Kidney epithelial cell (primary cell): ENCODE measurements around the gene IKZF5. TPM values are rescaled to one million over a fixed set of nuclear protein-coding genes. Genes with fewer than 3 reads are reported as not detected.

Source experiments
- DNase-seq: peaks from one replicate; pipeline ENCODE4 v3.0.0-alpha.2; 2010; ENCODE audit warnings: low read depth
- H3K27me3 ChIP-seq: 2 replicates; pipeline ENCODE4 v1.6.0; 2011; ENCODE audit warnings: low read length; ENCODE audit not compliant: control insufficient read depth, insufficient read depth
- H3K36me3 ChIP-seq: 2 replicates; pipeline ENCODE4 v1.5.1; 2011; ENCODE audit warnings: low read length; ENCODE audit not compliant: control insufficient read depth, insufficient read depth
- H3K4me3 ChIP-seq: 2 replicates; pipeline ENCODE4 v1.5.1; 2011; ENCODE audit warnings: low read depth, mild to moderate bottlenecking, control low read depth, low read length
- CTCF ChIP-seq: IDR thresholded peaks from 2 replicates; pipeline ENCODE4 v1.5.1; 2011; ENCODE audit warnings: mild to moderate bottlenecking, moderate library complexity, low read length, control low read depth, inconsistent platforms; ENCODE audit not compliant: insufficient read depth, poor library complexity, severe bottlenecking
- total RNA-seq: library from RNA; depleted of rRNA; stranded (reverse); fragments of >200 nt; gene quantifications from 2 replicates; pipeline ENCODE4 v1.2.3, GENCODE V29; 2015

Gene IKZF5
- 3.0 and 5.3 TPM in 2 replicates for total RNA-seq

- Histone ChIP-seq H3K4me3 (peak within 1 kb of the TSS; percentile 84), H3K36me3 (no peaks in the 10 kb centered on the region), H3K27me3 (no peaks in the 10 kb centered on the region)
- TF ChIP-seq CTCF: no peak
- peak; percentile 84 for DNase-seq
Measured at GRCh38 chr10:123008355-123009104, at the start of gene IKZF5, which contains the start of gene ACADSB. IKZF5 (minus strand) TSS chr10:123008795; CDS start chr10:122998625, 10,170 bp downstream. ACADSB (plus strand) TSS chr10:123009006; CDS start chr10:123009030, 24 bp downstream.

GRCh38 chr10:123057968-123058367 is 49.4 kb upstream of the IKZF5 start:
- Histone ChIP-seq H3K4me3 (no peak overlapping the region), H3K27me3 (no peaks in the 10 kb centered on the region), H3K36me3 (no peaks in the 10 kb centered on the region)
- no peak for DNase-seq
- no peak for TF ChIP-seq CTCF

- DNase-seq: no peak
- Histone ChIP-seq H3K36me3 (no peaks in the 10 kb centered on the region), H3K4me3 (no peak overlapping the region), H3K27me3 (no peaks in the 10 kb centered on the region)
- no peak for TF ChIP-seq CTCF
Measured at GRCh38 chr10:123045961-123046731, 37.6 kb upstream of the IKZF5 start.

GRCh38 chr10:123044391-123044790 is 35.8 kb upstream of the IKZF5 start:
- Histone ChIP-seq H3K36me3 (no peaks in the 10 kb centered on the region), H3K27me3 (no peaks in the 10 kb centered on the region), H3K4me3 (no peak overlapping the region)
- no peak for DNase-seq
- TF ChIP-seq CTCF: peak; percentile 9

- DNase-seq: peak; percentile 26
- no peak overlapping the region for H3K4me3 ChIP-seq
Measured at GRCh38 chr10:123043409-123043925, 34.9 kb upstream of the IKZF5 start.

More at GRCh38 chr10:123043409-123043925, 34.9 kb upstream of the IKZF5 start:
- Histone ChIP-seq H3K36me3 (no peaks in the 10 kb centered on the region), H3K27me3 (no peaks in the 10 kb centered on the region)
- peak; percentile 78 for TF ChIP-seq CTCF
